ENCODE data around the gene UGT2B11.
"Not testable (repeated sequence)": the region's sequence is repeated elsewhere in the genome, so short reads cannot be mapped to it uniquely, and the experiment has no call there.

Gene UGT2B11

GRCh38 chr4:69214716-69215115 is at the start of gene UGT2B11:
Gene UGT2B11 (minus strand): TSS chr4:69214748. CDS start chr4:69214722, 26 bp downstream.
- no peak for DNase-seq

GRCh38 chr4:69253147-69253772 is 38.7 kb upstream of the UGT2B11 start:
- DNase-seq: not testable (repeated sequence)

GRCh38 chr4:69250884-69251283 is 36.3 kb upstream of the UGT2B11 start:
- DNase-seq: not testable (repeated sequence)

- DNase-seq: not testable (repeated sequence)
Observed at GRCh38 chr4:69242562-69243240, 28.2 kb upstream of the UGT2B11 start.

GRCh38 chr4:69241746-69242145 is 27.2 kb upstream of the UGT2B11 start:
- not testable (repeated sequence) for DNase-seq

GRCh38 chr4:69240787-69241186 is 26.2 kb upstream of the UGT2B11 start:
- DNase-seq: not testable (repeated sequence)

GRCh38 chr4:69239557-69240168 is 25.1 kb upstream of the UGT2B11 start:
- no peak for DNase-seq

GRCh38 chr4:69239092-69239491 is 24.5 kb upstream of the UGT2B11 start:
- no peak for DNase-seq

GRCh38 chr4:69224891-69225290 is 10.3 kb upstream of the UGT2B11 start:
- no peak for DNase-seq

- not testable (repeated sequence) for DNase-seq
Observed at GRCh38 chr4:69223277-69223676, 8.7 kb upstream of the UGT2B11 start.

GRCh38 chr4:69218491-69218890 is 3.9 kb upstream of the UGT2B11 start:
- not testable (repeated sequence) for DNase-seq

GRCh38 chr4:69210911-69211310 is 3.6 kb downstream of the UGT2B11 start:
- DNase-seq: no peak

- not testable (repeated sequence) for DNase-seq
Observed at GRCh38 chr4:69198506-69198905, 16.0 kb downstream of the UGT2B11 start.

GRCh38 chr4:69196209-69196965 is 18.2 kb downstream of the UGT2B11 start:
- no peak for DNase-seq

- no peak for DNase-seq
Observed at GRCh38 chr4:69194166-69194565, 20.4 kb downstream of the UGT2B11 start.

GRCh38 chr4:69191905-69192304 is 22.6 kb downstream of the UGT2B11 start:
- not testable (repeated sequence) for DNase-seq

- DNase-seq: not testable (repeated sequence)
Observed at GRCh38 chr4:69190621-69191020, 23.9 kb downstream of the UGT2B11 start.

- not testable (repeated sequence) for DNase-seq
Observed at GRCh38 chr4:69181519-69182169, 32.9 kb downstream of the UGT2B11 start.

GRCh38 chr4:69179817-69180216 is 34.7 kb downstream of the UGT2B11 start:
- not testable (repeated sequence) for DNase-seq

- DNase-seq: not testable (repeated sequence)
Observed at GRCh38 chr4:69178751-69179205, 35.8 kb downstream of the UGT2B11 start.

GRCh38 chr4:69170233-69171134 is 44.1 kb downstream of the UGT2B11 start:
- peak; percentile 35 for DNase-seq

All from left hindlimb (tissue), 1 donor.